ENCODE measurements around the gene GSTK1. TPM values are rescaled to one million over a fixed set of nuclear protein-coding genes. Genes with fewer than 3 reads are reported as not detected.
"Not testable (repeated sequence)": the region's sequence is repeated elsewhere in the genome, so short reads cannot be mapped to it uniquely, and the experiment has no call there.

GSTK1 gene
- total and polyA plus RNA-seq, 5 donors = 182 to 280 (median 239) TPM

- Histone ChIP-seq H3K27me3 (ENCODE audit: control insufficient read depth, insufficient read depth) (no peaks in the 10 kb centered on the region), H3K4me1 (ENCODE audit: control insufficient read depth, insufficient read depth, low read length) (no peaks in the 10 kb centered on the region), H3K27ac (ENCODE audit: low read length) (no peak overlapping the region), H3K9me3 (ENCODE audit: control insufficient read depth, low read length) (no peaks in the 10 kb centered on the region), H3K4me3 (ENCODE audit: low read length) (no peak overlapping the region)
- ATAC-seq = no peak
- no peak for DNase-seq
- intact Hi-C loops (cut with DNase I) = no loop called here
Observed at GRCh38 chr7:143250199-143250598, 13.0 kb upstream of the GSTK1 start.

DNA sequence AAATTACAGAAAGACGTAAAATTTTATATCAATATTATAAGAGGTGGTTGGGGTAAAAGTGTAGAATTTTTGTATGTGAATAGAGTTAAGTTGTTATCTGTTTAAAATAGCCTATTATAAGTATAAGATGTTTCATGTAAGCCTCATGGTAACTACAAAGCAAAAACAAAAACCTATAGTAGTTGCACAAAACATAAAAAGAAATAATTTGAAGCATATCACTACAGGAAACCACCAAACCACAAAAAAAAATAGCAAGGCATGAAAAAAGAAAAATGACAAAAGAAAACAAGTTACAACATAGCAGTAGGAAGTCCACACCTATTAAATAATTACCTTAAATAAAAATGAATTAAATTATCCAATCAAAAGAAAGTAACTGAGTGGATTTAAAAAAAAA lies 12.4 kb upstream of the GSTK1 start:
- Histone ChIP-seq H3K27me3 (ENCODE audit: control insufficient read depth, insufficient read depth) (no peaks in the 10 kb centered on the region), H3K9me3 (ENCODE audit: control insufficient read depth, low read length) (no peaks in the 10 kb centered on the region), H3K27ac (ENCODE audit: low read length) (no peak overlapping the region)

GRCh38 chr7:143252006-143252405 lies 11.2 kb upstream of the GSTK1 start:
- Histone ChIP-seq H3K9me3 (ENCODE audit: control insufficient read depth, low read length) (no peaks in the 10 kb centered on the region), H3K4me3 (ENCODE audit: low read length) (no peak overlapping the region), H3K27me3 (ENCODE audit: control insufficient read depth, insufficient read depth) (no peaks in the 10 kb centered on the region), H3K4me1 (ENCODE audit: control insufficient read depth, insufficient read depth, low read length) (no peaks in the 10 kb centered on the region), H3K27ac (ENCODE audit: low read length) (no peak overlapping the region)
- ATAC-seq (no peak), DNase-seq (no peak)
- 89% methylated on average over 2 of the region's 2 CpGs for WGBS
- intact Hi-C loops (cut with DNase I) = no loop called here

More for the DNA sequence above, 12.4 kb upstream of the GSTK1 start:
- H3K4me1 ChIP-seq (ENCODE audit: control insufficient read depth, insufficient read depth, low read length) = no peaks in the 10 kb centered on the region
- intact Hi-C loops (cut with DNase I) = no loop called here
- WGBS = 94% methylated on average over 1 of the region's 1 CpG
- H3K4me3 ChIP-seq (ENCODE audit: low read length) = no peak overlapping the region
- no peak for ATAC-seq
- no peak for DNase-seq

- no peak for DNase-seq
- no peak overlapping the region for H3K4me3 ChIP-seq (ENCODE audit: low read length)
- no peak overlapping the region for H3K27ac ChIP-seq (ENCODE audit: low read length)
- H3K9me3 ChIP-seq (ENCODE audit: control insufficient read depth, low read length) = no peaks in the 10 kb centered on the region
- H3K4me1 ChIP-seq (ENCODE audit: control insufficient read depth, insufficient read depth, low read length) = no peaks in the 10 kb centered on the region
- ATAC-seq = no peak
- no peaks in the 10 kb centered on the region for H3K27me3 ChIP-seq (ENCODE audit: control insufficient read depth, insufficient read depth)
- intact Hi-C loops (cut with DNase I) = no loop called here
- 77% methylated on average over 3 of the region's 3 CpGs for WGBS
Observed at GRCh38 chr7:143255564-143255963, 7.7 kb upstream of the GSTK1 start.

- ATAC-seq = no peak
- intact Hi-C loops (cut with DNase I) = no loop called here
- DNase-seq = no peak
- no peaks in the 10 kb centered on the region for H3K27me3 ChIP-seq (ENCODE audit: control insufficient read depth, insufficient read depth)
- no peaks in the 10 kb centered on the region for H3K4me1 ChIP-seq (ENCODE audit: control insufficient read depth, insufficient read depth, low read length)
- H3K27ac ChIP-seq (ENCODE audit: low read length) = no peak overlapping the region
- 88% methylated on average over 3 of the region's 3 CpGs for WGBS
- no peak overlapping the region for H3K4me3 ChIP-seq (ENCODE audit: low read length)
- H3K9me3 ChIP-seq (ENCODE audit: control insufficient read depth, low read length) = no peaks in the 10 kb centered on the region
Observed at GRCh38 chr7:143256325-143256724, 6.9 kb upstream of the GSTK1 start.

DNA sequence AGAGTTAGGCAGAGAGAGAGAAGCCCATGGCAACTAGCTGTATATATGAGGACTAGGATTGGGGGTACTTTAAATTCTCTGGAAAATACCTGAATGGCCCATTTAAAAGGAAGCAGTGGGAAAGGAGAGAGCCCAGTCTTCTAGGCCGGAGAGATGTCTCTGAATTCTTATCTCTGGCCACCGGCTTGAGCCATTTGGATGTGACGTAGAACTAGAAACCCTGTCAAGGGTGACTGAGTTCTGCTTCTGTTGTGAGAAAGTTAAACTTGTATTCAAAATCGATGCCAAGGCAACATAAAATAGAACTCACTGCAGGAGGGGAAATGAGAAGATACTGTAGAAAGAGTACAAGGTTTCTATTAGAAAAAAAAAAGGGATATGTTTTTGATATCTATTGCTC lies 6.3 kb upstream of the GSTK1 start:
- Histone ChIP-seq H3K4me1 (ENCODE audit: control insufficient read depth, insufficient read depth, low read length) (no peaks in the 10 kb centered on the region), H3K9me3 (ENCODE audit: control insufficient read depth, low read length) (no peaks in the 10 kb centered on the region), H3K27me3 (ENCODE audit: control insufficient read depth, insufficient read depth) (no peaks in the 10 kb centered on the region), H3K27ac (ENCODE audit: low read length) (no peak overlapping the region), H3K4me3 (ENCODE audit: low read length) (no peak overlapping the region)
- 90% methylated on average over 4 of the region's 4 CpGs for WGBS
- intact Hi-C loops (cut with DNase I) = no loop called here
- no peak for ATAC-seq
- no peak for DNase-seq

DNA sequence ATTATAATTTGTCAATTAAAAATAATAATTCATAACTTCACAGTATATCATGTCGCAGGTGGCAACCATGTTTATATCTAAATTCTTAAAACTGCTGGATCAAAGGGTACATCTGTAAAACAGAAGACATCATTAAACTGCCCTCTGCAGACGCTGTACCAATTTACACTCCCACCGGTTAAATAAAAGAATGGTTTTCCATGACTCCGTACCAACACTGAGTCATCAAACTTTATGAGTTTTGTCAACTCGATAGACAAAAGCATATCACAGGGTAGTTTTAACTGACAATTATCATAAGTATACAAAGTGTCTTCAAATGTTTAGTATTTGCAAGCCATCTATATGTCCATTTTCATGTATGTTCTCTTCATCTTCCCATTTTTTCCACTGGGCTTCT lies 5.7 kb upstream of the GSTK1 start:
- 84% methylated on average over 5 of the region's 5 CpGs for WGBS
- Histone ChIP-seq H3K4me3 (ENCODE audit: low read length) (no peak overlapping the region), H3K27ac (ENCODE audit: low read length) (no peak overlapping the region), H3K4me1 (ENCODE audit: control insufficient read depth, insufficient read depth, low read length) (no peaks in the 10 kb centered on the region), H3K27me3 (ENCODE audit: control insufficient read depth, insufficient read depth) (no peaks in the 10 kb centered on the region), H3K9me3 (ENCODE audit: control insufficient read depth, low read length) (no peaks in the 10 kb centered on the region)
- ATAC-seq (no peak), DNase-seq (no peak)
- intact Hi-C loops (cut with DNase I) = no loop called here

- H3K27me3 ChIP-seq (ENCODE audit: control insufficient read depth, insufficient read depth) = no peaks in the 10 kb centered on the region
- H3K27ac ChIP-seq (ENCODE audit: low read length) = no peak overlapping the region
- 31% methylated on average over 2 of the region's 2 CpGs for WGBS
- intact Hi-C loops (cut with DNase I) = no loop called here
- no peaks in the 10 kb centered on the region for H3K4me1 ChIP-seq (ENCODE audit: control insufficient read depth, insufficient read depth, low read length)
- no peaks in the 10 kb centered on the region for H3K9me3 ChIP-seq (ENCODE audit: control insufficient read depth, low read length)
- ATAC-seq (no peak), DNase-seq (no peak)
- no peak overlapping the region for H3K4me3 ChIP-seq (ENCODE audit: low read length)
Observed at GRCh38 chr7:143258831-143259230, 4.4 kb upstream of the GSTK1 start.

GRCh38 chr7:143259765-143260164 lies 3.5 kb upstream of the GSTK1 start:
- intact Hi-C loops (cut with DNase I) = loop anchor here in 2 of 4 donors (10.0 kb wide), 2 partner anchors 125 to 155 kb away; partner anchors contain the start of gene ZYX (in 1 of the 2)
- Histone ChIP-seq H3K27ac (ENCODE audit: low read length) (no peak overlapping the region), H3K9me3 (ENCODE audit: control insufficient read depth, low read length) (no peaks in the 10 kb centered on the region), H3K27me3 (ENCODE audit: control insufficient read depth, insufficient read depth) (no peaks in the 10 kb centered on the region), H3K4me1 (ENCODE audit: control insufficient read depth, insufficient read depth, low read length) (peaks cover 5% of the 10 kb centered on the region), H3K4me3 (ENCODE audit: low read length) (no peak overlapping the region)
- WGBS = 83% methylated on average over 2 of the region's 2 CpGs
- no peak for DNase-seq
- ATAC-seq = no peak

DNA sequence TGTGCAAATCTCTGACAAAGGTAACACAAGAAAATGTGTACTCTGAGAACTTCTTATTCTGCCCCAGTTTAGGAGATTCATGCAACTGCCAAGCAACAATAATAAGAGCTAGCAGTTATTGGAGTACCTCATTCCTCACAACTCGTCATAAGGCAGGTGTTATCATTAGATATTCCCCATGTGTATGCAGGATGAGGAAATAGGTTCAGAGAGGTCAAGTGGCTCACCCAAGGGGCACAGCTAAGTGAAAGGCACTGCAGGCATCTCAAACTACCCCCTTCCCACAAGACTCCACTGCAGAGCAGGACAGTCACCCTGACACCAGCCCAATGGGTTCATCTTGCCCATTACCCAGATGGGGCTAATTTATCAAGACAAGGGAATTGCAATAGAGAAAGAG lies 1.3 kb upstream of the GSTK1 start:
- peaks cover 10% of the 10 kb centered on the region for H3K4me1 ChIP-seq (ENCODE audit: control insufficient read depth, insufficient read depth, low read length)
- intact Hi-C loops (cut with DNase I) = loop anchor here in 2 of 4 donors (10.0 kb wide), 2 partner anchors 123 to 153 kb away; partner anchors contain the start of gene ZYX (in 1 of the 2)
- no peaks in the 10 kb centered on the region for H3K9me3 ChIP-seq (ENCODE audit: control insufficient read depth, low read length)
- DNase-seq (no peak), ATAC-seq (no peak)
- no peaks in the 10 kb centered on the region for H3K27me3 ChIP-seq (ENCODE audit: control insufficient read depth, insufficient read depth)
- WGBS = 89% methylated on average over 1 of the region's 1 CpG
- no peak overlapping the region for H3K27ac ChIP-seq (ENCODE audit: low read length)
- H3K4me3 ChIP-seq (ENCODE audit: low read length) = no peak overlapping the region

DNA sequence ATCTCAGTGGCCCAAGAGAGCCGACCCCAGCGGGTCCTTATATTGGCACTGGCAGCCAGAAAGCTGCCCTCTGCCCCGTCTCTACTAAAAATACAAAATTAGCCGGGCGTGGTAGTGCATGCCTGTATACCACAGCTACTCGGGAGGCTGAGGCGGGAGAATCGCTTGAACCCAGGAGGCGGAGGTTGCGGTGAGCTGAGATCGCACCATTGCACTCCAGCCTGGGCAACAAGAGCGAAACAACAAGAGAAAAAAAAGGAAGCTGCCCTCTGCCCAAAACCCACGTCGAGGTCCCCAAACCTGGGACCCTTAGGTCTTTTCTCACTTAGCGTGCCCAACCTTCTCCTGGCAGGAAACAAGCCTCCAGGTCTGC lies 941 bp downstream of the GSTK1 start:
- intact Hi-C loops (cut with DNase I) = loop anchor here in 2 of 4 donors (10.0 kb wide), 2 partner anchors 121 to 151 kb away; partner anchors contain the start of gene ZYX (in 1 of the 2)
- 51% methylated on average over 15 of the region's 15 CpGs for WGBS
- H3K9me3 ChIP-seq (ENCODE audit: control insufficient read depth, low read length); ATAC-seq; DNase-seq; H3K27me3 ChIP-seq (ENCODE audit: control insufficient read depth, insufficient read depth); H3K4me1 ChIP-seq (ENCODE audit: control insufficient read depth, insufficient read depth, low read length): not testable (repeated sequence)
- H3K27ac ChIP-seq (ENCODE audit: low read length) = peak overlapping the region; percentile 98
- peak overlapping the region; percentile 75 for H3K4me3 ChIP-seq (ENCODE audit: low read length)

Data from right cardiac atrium (tissue), 5 donors.